GM18520 (cell line): ENCODE data around the gene NLRP14.

Source experiments
- ATAC-seq: cut with Tn5 transposase; IDR thresholded peaks from one replicate; pipeline ENCODE4 v1.9.1; 2021; ENCODE audit not compliant: unreplicated experiment

NLRP14 gene

DNA sequence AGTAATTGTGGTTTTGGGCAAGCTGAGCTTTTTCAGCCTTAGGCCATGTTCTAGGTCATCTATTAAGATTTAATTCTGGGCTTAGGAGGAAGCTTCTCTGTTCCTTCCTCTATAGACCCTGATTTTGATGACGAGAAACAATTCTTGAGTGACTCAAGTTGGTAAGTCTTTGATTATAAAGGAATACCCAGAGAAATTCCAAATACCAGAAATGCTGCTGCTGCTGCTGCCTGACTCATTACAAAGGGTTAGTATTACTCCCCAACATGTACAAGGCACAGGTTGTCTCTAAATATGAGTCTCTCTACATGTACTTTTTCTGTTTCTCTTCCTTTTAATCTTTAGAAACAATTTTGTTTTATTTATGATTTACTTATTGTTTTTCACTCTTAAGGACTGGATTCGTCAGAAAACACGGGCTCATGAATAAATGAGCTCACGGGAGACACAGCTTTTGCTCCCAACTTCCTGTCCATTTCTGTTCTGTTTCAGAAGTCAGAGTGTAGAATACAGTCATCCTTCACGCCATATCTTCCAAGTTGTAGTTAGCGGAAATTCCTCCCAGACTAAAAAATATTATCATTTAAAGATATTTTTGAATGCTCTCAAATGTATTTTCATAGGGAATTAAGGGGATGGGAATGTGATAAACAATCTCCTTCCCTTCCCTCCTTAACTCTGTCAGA lies 36.7 kb downstream of the NLRP14 start:
- no peak for ATAC-seq

DNA sequence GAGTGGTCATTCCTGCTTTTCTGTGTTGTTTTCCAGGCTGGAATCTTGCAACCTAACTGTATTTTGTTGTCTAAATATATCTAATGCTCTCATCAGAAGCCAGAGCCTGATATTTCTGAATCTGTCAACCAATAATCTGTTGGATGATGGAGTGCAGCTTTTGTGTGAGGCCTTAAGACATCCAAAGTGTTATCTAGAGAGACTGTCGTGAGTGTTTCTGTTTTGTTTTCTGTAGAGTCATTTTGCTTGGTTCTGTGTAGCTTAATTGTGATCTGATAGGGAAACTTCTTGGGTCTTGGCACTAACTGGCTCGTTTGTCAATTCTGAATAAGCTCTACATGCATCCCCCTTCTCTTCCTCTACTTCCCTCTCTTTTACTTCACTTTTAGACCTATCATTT lies 37.4 kb downstream of the NLRP14 start:
- no peak for ATAC-seq

DNA sequence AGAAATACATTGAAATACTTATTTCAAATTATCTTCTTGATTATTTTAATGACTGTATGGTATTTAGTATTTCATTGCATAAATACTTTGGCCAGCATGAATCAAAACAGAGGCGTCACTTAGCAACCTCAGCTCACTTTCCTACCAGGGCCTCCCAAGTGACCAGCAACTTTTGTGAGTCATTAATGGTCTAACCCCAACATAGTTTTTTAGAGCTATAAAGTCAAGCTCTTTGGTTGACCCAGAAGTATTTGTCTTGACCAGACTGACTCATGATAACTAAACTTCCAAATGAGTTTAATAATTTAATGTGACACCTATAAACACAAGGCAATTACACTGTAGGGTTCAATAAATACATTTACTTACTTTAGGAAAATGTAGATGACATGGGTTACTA lies 40.6 kb downstream of the NLRP14 start:
- ATAC-seq, result no peak

DNA sequence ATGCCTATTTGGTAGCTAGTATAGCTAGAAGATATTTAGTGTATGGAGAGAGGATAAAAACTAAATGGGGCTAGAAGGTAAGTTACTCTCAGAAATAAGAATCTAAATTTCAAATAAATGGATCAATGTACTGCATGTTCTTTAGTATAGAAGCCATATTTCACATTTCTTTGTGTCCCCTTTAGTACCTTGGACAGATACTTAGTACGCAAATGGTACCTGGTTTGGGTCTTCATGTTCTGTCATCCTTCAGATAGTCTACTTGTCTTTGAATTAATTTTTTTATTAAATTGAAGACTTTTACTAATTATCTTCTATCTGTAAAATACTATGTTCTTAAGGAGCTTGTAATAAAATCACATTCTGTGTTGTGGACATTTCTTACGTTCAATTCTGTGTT lies 42.3 kb downstream of the NLRP14 start:
- ATAC-seq, result no peak

DNA sequence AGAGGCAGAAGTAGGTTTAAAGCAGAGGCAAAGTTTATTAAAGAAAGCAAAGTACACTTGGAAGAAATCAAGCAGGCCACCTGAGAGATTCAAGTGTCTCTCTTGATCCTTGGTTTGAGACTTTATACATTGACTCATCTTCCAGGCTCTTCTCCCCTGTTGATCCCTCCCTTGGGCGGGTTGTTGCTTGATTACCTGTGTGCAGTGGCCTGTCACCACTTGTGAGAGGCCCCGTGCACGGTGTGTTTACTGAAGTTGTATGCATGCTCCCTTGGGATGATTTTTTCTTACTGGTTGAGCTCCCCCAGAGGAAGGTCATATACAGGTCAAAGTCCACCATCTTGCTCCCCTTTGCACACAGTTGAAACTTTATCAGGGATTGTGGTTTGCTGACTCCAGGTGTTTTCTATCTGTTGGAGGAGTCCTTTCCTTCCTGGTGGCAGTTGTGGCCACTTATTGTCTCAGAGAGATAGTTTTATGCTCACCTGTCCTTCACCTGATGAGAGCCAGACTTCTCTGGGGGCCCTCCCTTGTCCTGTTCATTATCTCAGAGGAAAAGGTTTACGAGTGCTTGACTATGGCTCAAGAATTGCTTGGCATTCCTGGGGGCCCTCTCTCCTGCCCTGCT lies 52.2 kb downstream of the NLRP14 start:
- ATAC-seq, result no peak

DNA sequence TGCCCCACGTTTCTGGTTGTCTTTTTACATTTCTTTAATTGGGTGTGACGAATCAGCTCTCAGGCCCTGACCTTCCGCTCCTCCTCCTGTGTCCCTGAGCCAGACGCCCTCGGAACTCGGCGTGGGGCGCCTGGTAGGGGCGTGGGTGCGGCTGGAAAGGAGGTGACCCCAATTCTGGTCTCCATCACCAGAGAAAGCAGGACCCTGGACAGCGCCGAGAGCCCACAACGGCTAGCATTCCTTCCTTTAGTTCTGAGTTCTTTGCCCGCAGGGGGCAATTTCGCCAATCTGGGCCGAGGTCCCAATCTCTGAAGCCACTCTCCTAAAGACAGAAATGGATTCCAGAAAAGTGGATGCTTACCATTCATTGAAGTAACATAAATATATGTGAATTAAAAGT lies 56.8 kb downstream of the NLRP14 start:
- ATAC-seq, result no peak

DNA sequence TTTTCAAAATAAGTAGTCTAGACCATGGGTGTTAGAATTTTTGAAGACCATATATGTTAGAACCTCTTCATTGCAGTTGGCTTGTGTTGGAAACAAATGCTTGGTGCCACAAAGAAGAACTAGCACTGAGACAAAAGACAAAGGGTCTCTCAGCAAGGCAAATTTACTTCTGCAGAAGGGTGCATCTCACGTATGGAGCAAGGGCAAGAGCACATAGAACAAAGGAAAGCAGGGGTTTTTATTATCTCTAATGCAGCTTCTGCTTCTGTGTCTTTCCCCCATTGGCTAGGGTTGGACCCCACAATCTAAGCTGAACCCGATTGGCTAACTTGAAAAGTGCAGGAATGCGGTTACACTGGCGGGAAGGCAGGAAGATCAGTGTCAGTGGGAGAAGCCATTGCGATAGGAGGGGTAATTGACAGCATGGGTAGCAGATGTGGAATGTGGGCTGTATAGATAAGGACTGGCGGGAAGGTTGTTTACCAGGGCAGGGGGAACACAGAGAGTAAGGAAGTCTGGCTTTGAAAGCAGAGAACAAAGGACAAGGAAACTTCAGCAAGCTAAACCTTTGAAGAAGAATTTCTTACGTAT lies 59.4 kb downstream of the NLRP14 start:
- ATAC-seq, result no peak

DNA sequence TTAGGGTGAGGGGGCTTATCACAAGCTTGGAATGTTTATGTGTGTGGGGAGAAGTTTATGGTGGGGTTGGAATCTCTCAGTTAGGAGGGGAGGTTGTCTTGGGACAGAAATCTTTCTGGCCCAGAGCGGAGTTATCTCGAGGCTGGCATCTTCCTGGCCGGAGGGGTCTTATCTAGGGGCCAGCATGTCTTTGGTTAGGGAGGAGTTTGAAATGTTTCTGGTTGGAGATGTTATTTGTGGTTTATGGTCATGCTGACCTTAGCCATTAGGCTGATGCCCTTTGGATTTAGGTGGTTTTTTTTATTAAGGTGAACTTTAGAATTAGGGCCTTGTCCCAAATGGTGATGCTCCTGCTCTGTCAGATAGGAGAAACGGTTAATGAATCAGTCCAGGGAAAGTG lies 60.6 kb downstream of the NLRP14 start:
- no peak for ATAC-seq

DNA sequence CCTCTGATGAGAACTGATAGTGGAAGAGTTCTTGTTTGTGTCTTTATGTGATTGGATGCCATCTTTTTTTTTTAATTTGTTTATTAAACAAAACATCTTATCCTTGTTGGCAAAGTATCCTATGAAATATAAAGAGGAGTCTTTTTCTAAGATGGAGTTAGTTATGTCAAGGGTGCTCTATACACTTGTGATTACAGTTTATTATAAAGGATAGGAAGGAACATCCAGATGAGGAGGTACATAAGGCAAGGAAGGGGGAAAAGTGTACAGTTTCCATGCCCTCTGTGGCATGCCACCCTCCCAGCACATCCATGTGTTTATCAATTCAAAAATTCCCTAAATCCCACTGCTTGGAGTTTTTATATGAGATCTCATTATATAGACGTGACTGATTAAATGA lies 61.2 kb downstream of the NLRP14 start:
- ATAC-seq, result no peak

DNA sequence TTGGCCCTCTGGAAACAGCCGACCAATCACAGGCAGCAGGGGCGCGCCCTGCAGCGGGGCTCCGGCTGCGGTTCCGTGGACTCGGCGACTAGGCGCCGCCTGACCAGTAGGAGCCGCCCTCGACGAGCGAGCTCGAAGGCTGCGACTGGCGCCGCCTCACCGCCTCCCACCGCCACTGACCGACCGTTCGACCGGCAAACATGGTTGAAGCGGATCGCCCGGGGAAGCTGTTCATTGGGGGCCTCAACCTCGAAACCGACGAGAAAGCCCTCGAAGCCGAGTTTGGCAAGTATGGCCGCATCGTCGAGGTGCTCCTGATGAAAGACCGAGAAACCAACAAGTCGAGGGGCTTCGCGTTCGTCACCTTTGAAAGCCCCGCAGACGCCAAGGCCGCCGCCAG lies 68.6 kb downstream of the NLRP14 start, which contains the start of gene RBMXL2:
TSS of gene RBMXL2 (plus strand) at position 78 of the 400 bp plus-strand sequence. CDS start at position 201, 123 bp downstream.
- no peak for ATAC-seq

DNA sequence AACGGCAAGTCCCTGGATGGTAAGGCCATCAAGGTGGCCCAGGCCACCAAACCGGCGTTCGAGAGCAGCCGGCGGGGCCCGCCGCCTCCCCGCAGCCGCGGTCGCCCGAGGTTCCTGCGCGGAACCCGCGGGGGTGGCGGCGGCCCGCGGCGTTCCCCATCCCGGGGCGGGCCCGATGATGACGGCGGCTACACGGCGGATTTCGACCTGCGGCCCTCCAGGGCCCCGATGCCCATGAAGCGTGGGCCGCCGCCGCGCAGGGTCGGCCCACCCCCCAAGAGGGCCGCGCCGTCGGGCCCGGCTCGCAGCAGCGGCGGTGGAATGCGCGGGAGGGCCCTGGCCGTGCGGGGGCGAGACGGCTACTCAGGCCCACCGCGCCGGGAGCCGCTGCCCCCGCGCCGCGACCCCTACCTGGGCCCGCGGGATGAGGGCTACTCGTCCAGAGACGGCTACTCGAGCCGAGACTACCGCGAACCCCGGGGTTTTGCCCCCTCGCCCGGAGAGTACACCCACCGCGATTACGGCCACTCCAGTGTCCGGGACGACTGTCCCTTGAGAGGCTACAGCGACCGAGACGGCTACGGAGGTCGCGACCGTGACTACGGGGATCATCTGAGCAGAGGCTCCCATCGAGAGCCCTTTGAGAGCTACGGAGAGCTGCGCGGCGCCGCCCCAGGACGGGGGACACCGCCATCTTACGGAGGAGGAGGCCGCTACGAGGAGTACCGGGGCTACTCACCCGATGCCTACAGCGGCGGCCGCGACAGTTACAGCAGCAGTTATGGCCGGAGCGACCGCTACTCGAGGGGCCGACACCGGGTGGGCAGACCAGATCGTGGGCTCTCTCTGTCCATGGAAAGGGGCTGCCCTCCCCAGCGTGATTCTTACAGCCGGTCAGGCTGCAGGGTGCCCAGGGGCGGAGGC lies 69.3 kb downstream of the NLRP14 start:
- no peak for ATAC-seq

DNA sequence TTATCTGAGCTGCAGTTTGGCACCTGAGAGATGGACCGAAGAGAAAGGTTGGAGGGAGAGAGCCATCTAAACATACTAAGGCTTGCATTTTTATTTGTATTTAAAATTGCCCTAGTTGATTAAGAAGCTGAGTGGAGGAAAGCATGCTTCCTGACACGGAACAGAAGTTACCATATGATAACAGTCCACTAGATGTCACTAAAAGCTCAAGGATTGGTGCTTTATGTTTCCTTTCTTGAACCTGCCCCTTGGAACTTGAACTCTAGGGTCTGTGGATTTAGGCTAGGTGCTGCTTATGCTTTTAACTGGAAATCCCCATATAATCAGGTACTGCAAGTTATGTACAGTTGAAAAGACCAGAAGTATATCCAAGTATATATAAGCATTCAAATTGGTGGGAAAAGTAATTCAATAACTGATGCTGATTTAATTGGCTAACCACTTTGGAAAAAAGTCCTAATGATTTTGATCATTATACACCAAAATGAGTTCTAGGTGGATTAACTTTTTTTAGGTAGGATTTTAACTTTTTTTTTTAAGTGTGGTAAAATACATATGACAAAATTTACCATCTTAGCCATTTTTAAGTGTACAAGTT lies 78.1 kb downstream of the NLRP14 start:
- ATAC-seq, result no peak

DNA sequence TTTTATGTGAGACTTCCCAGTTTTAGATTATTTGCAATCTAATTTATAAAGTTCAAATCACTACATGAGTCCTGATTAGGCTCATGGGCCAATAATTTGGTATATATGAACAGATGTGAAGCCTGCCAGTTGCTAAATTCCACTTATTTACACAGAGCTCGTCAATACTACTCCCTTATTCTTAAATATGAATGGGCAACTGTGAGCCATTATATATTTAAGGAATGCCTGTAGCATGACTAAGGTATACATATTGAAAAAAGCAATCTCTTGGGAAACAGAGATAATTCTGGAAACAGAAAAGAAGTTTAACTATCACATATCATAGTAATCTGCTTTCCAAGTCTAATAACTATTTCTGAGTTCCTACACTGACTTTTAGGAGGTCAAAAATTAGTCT lies 95.5 kb downstream of the NLRP14 start:
- ATAC-seq, result no peak

DNA sequence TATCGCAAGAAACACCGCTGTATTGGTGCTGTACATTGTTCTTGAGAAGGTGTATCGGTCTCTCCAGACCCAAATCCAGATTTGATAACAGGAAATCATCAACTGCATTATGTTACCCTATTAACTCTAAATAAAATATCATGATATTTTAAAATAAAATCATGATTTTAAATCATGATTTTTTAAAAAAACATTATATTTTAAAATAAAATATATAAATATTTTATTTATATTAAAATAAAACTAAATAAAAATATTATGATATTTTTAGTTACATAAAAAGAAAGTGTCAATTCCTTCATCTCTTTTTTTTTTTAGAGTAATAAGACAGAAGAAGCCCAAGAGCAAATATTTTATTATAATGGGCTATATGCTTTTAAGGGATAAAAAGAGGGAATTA lies 96.1 kb downstream of the NLRP14 start:
- ATAC-seq, result no peak
